Tibial nerve (tissue), 4 donors: ENCODE measurements around the gene GLIPR1L1. TPM values are rescaled to one million over a fixed set of nuclear protein-coding genes. Genes with fewer than 3 reads are reported as not detected.

Experiments
- DNase-seq, 2 donors: peaks; one replicate each; pipeline ENCODE4 v3.0.0-alpha.2; 2019; ENCODE audit warnings: low spot score in 2 of 2
- H3K27ac ChIP-seq, 4 donors: fragments of 200-600 bp; sonication (generic) in 3 of 4; one replicate each; pipeline ENCODE4 v1.5.1; 2017 to 2019; ENCODE audit warnings: mild to moderate bottlenecking in 1 of 4
- H3K27me3 ChIP-seq, 2 donors: fragments of 200-600 bp; sonication (generic) in 1 of 2; one replicate each; pipeline versions ENCODE4 v1.5.1 to v1.6.0; 2017 to 2019
- H3K36me3 ChIP-seq, 3 donors: fragments of 200-600 bp; sonication (generic); one replicate each; pipeline ENCODE4 v1.5.1; 2018 to 2019
- H3K4me1 ChIP-seq, 4 donors: fragments of 200-600 bp; sonication (generic) in 3 of 4; one replicate each; pipeline ENCODE4 v1.5.1; 2017 to 2019
- H3K4me3 ChIP-seq, 4 donors: fragments of 200-600 bp; sonication (generic) in 3 of 4; one replicate each; pipeline ENCODE4 v1.5.1; 2017 to 2019; ENCODE audit warnings: mild to moderate bottlenecking in 1 of 4, moderate library complexity in 1 of 4
- H3K9me3 ChIP-seq, 4 donors: fragments of 200-600 bp; sonication (generic) in 3 of 4; one replicate each; pipeline ENCODE4 v1.5.1; 2017 to 2019
- CTCF ChIP-seq, 5 experiments: fragments of 200-600 bp in 3 of 5; fragments of 450-650 bp in 2 of 5; sonication (generic) in 3 of 5; IDR thresholded peaks; one replicate each; pipeline ENCODE4 v1.5.1; 2016 to 2019; ENCODE audit warnings: antibody characterized with exemption in 5 of 5, mild to moderate bottlenecking in 3 of 5, moderate library complexity in 2 of 5
- EP300 ChIP-seq, 2 donors: sonication (generic); formaldehyde crosslinking; IDR thresholded peaks; one replicate each; pipeline ENCODE4 v1.6.1; 2017; ENCODE audit warnings: antibody characterized with exemption in 2 of 2, mild to moderate bottlenecking in 1 of 2
- POLR2A ChIP-seq, 2 donors: fragments of 450-650 bp; IDR thresholded peaks; one replicate each; pipeline ENCODE4 v1.6.1; 2017; ENCODE audit warnings: antibody characterized with exemption in 2 of 2, mild to moderate bottlenecking in 2 of 2, moderate library complexity in 2 of 2
- WGBS, 2 donors: methylation state at CpG; one replicate each; pipeline ENCODE4 v1.1.5; 2018; 5-methylcytosine and 5-hydroxymethylcytosine counted together
- total RNA-seq, 4 donors: library from RNA; depleted of rRNA; stranded (reverse); fragments of >200 nt; gene quantifications; one replicate each; pipeline ENCODE4 v1.1.0, GENCODE V29; 2016

GLIPR1L1 gene
- total RNA-seq, 4 donors from 2014 or later: not detected

- no peak for DNase-seq
- Histone ChIP-seq H3K9me3 (no peaks in the 10 kb centered on the region), H3K4me3 (no peak overlapping the region), H3K36me3 (peaks cover 0 to 24% (median 0%) of the 10 kb centered on the region in 3 donors), H3K27me3 (no peaks in the 10 kb centered on the region), H3K27ac (no peak overlapping the region), H3K4me1 (no peaks in the 10 kb centered on the region)
- TF ChIP-seq EP300 (IDR thresholded peaks at IDR 0.05): no peak
- no peak for TF ChIP-seq CTCF (IDR thresholded peaks at IDR 0.05)
- no peak for TF ChIP-seq POLR2A (IDR thresholded peaks at IDR 0.05)
- whole genome bisulfite sequencing, 2 donors: 41 to 42% methylated on average over 3 of the region's 3 CpGs
Measured at GRCh38 chr12:75294797-75295196, 39.7 kb upstream of the GLIPR1L1 start.

GRCh38 chr12:75302225-75302624 lies 32.2 kb upstream of the GLIPR1L1 start:
- 95 to 97% methylated on average over 2 of the region's 2 CpGs for WGBS, 2 donors
- Histone ChIP-seq H3K27me3 (no peaks in the 10 kb centered on the region), H3K36me3 (peaks cover 0 to 52% (median 0%) of the 10 kb centered on the region in 3 donors)

GRCh38 chr12:75302781-75303180 lies 31.7 kb upstream of the GLIPR1L1 start:
- H3K36me3 ChIP-seq: peaks cover 0 to 46% (median 0%) of the 10 kb centered on the region in 3 donors
- no peaks in the 10 kb centered on the region for H3K9me3 ChIP-seq
- TF ChIP-seq EP300 (IDR thresholded peaks at IDR 0.05): no peak
- TF ChIP-seq CTCF (IDR thresholded peaks at IDR 0.05): no peak
- TF ChIP-seq POLR2A (IDR thresholded peaks at IDR 0.05): no peak
- DNase-seq: no peak
- no peaks in the 10 kb centered on the region for H3K27me3 ChIP-seq
- H3K4me1 ChIP-seq: no peaks in the 10 kb centered on the region
- no peak overlapping the region for H3K4me3 ChIP-seq
- H3K27ac ChIP-seq: no peak overlapping the region

More at GRCh38 chr12:75302225-75302624, 32.2 kb upstream of the GLIPR1L1 start:
- TF ChIP-seq EP300 (IDR thresholded peaks at IDR 0.05) (no peak), CTCF (IDR thresholded peaks at IDR 0.05) (no peak), POLR2A (IDR thresholded peaks at IDR 0.05) (no peak)
- Histone ChIP-seq H3K9me3 (no peaks in the 10 kb centered on the region), H3K4me3 (no peak overlapping the region), H3K27ac (no peak overlapping the region), H3K4me1 (no peaks in the 10 kb centered on the region)
- DNase-seq: no peak

GRCh38 chr12:75305412-75306332 lies 28.8 kb upstream of the GLIPR1L1 start:
- Histone ChIP-seq H3K36me3 (peaks cover 0 to 41% (median 0%) of the 10 kb centered on the region in 3 donors), H3K4me1 (no peaks in the 10 kb centered on the region), H3K27ac (no peak overlapping the region), H3K9me3 (no peaks in the 10 kb centered on the region), H3K27me3 (no peaks in the 10 kb centered on the region), H3K4me3 (no peak overlapping the region)
- no peak for DNase-seq
- TF ChIP-seq CTCF (IDR thresholded peaks at IDR 0.05) (no peak), EP300 (IDR thresholded peaks at IDR 0.05) (no peak), POLR2A (IDR thresholded peaks at IDR 0.05) (no peak)
- 95 to 97% methylated on average over 53 to 54 of the region's 56 CpGs for WGBS, 2 donors

- TF ChIP-seq CTCF (IDR thresholded peaks at IDR 0.05): no peak
- TF ChIP-seq POLR2A (IDR thresholded peaks at IDR 0.05): no peak
- no peak for TF ChIP-seq EP300 (IDR thresholded peaks at IDR 0.05)
- H3K27me3 ChIP-seq: no peaks in the 10 kb centered on the region
- H3K4me3 ChIP-seq: no peak overlapping the region
- 86 to 89% methylated on average over 2 of the region's 2 CpGs for WGBS, 2 donors
- H3K4me1 ChIP-seq: no peaks in the 10 kb centered on the region
- H3K9me3 ChIP-seq: no peaks in the 10 kb centered on the region
- H3K27ac ChIP-seq: no peak overlapping the region
- DNase-seq: no peak
- peaks cover 0 to 40% (median 0%) of the 10 kb centered on the region in 3 donors for H3K36me3 ChIP-seq
Measured at GRCh38 chr12:75308279-75308678, 26.2 kb upstream of the GLIPR1L1 start.
